ENCODE results near the gene RNF39.

RNF39 gene

GRCh38 chr6:30102970-30103871 lies 27.7 kb upstream of the RNF39 start:
- Mint-ChIP-seq H3K27ac (peak overlapping the region in 1 of 3 experiments; percentile 11), H3K9me3 (no peaks in the 10 kb centered on the region), H3K4me1 (peaks cover 35% of the 10 kb centered on the region), H3K4me3 (peak overlapping the region; percentile 80 to 86 (median 83)), H3K27me3 (ENCODE audit: low read depth) (peaks cover 90% of the 10 kb centered on the region), H3K36me3 (ENCODE audit: low read depth) (no peaks in the 10 kb centered on the region)
- peak; percentile 85 to 88 (median 86) for TF ChIP-seq CTCF (IDR thresholded peaks at IDR 0.05; ENCODE audit: unreplicated experiment in 3 of 3)

GRCh38 chr6:30102414-30102969 lies 26.9 kb upstream of the RNF39 start:
- Mint-ChIP-seq H3K27me3 (ENCODE audit: low read depth) (peaks cover 90% of the 10 kb centered on the region), H3K9me3 (no peaks in the 10 kb centered on the region), H3K4me3 (peak overlapping the region; percentile 80 to 86 (median 83)), H3K36me3 (ENCODE audit: low read depth) (no peaks in the 10 kb centered on the region), H3K27ac (no peak overlapping the region), H3K4me1 (peaks cover 35% of the 10 kb centered on the region)
- no peak for TF ChIP-seq CTCF (IDR thresholded peaks at IDR 0.05; ENCODE audit: unreplicated experiment in 3 of 3)

- Mint-ChIP-seq H3K9me3 (no peaks in the 10 kb centered on the region), H3K4me3 (peak overlapping the region; percentile 81 to 86 (median 82)), H3K36me3 (ENCODE audit: low read depth) (no peaks in the 10 kb centered on the region), H3K27ac (no peak overlapping the region), H3K4me1 (peaks cover 35% of the 10 kb centered on the region), H3K27me3 (ENCODE audit: low read depth) (peaks cover 90% of the 10 kb centered on the region)
- no peak for TF ChIP-seq CTCF (IDR thresholded peaks at IDR 0.05; ENCODE audit: unreplicated experiment in 3 of 3)
Observed at GRCh38 chr6:30101444-30102413, 26.2 kb upstream of the RNF39 start.

GRCh38 chr6:30100585-30101443 lies 25.2 kb upstream of the RNF39 start:
- Mint-ChIP-seq H3K27me3 (ENCODE audit: low read depth) (peaks cover 91% of the 10 kb centered on the region), H3K4me3 (peak overlapping the region; percentile 80 to 82 (median 81)), H3K27ac (no peak overlapping the region), H3K36me3 (ENCODE audit: low read depth) (no peaks in the 10 kb centered on the region), H3K9me3 (no peaks in the 10 kb centered on the region), H3K4me1 (peaks cover 35% of the 10 kb centered on the region)
- no peak for TF ChIP-seq CTCF (IDR thresholded peaks at IDR 0.05; ENCODE audit: unreplicated experiment in 3 of 3)

GRCh38 chr6:30100154-30100553 lies 24.6 kb upstream of the RNF39 start:
- Mint-ChIP-seq H3K27ac (no peak overlapping the region), H3K9me3 (no peaks in the 10 kb centered on the region), H3K4me1 (peaks cover 35% of the 10 kb centered on the region), H3K27me3 (ENCODE audit: low read depth) (peaks cover 97% of the 10 kb centered on the region), H3K4me3 (peak overlapping the region; percentile 47 to 80 (median 72)), H3K36me3 (ENCODE audit: low read depth) (no peaks in the 10 kb centered on the region)
- TF ChIP-seq CTCF (IDR thresholded peaks at IDR 0.05; ENCODE audit: unreplicated experiment in 3 of 3): no peak

Data from nephron (organoid).